HG03571 (cell line): Measurements from ENCODE around the gene WNT3A.

Source experiments
- ATAC-seq: cut with Tn5 transposase; IDR thresholded peaks from one replicate; pipeline ENCODE4 v1.9.1; 2021; ENCODE audit not compliant: unreplicated experiment

Gene WNT3A

GRCh38 chr1:228110556-228110955 is 103.8 kb downstream of the WNT3A start:
- ATAC-seq: no peak
